LHCN-M2 (cell line): Measurements from ENCODE around the gene IL17C. TPM values are rescaled to one million over a fixed set of nuclear protein-coding genes. Genes with fewer than 3 reads are reported as not detected.

Source experiments
- DNase-seq: peaks from one replicate; pipeline ENCODE4 v3.0.0-alpha.2; 2012; ENCODE audit warnings: low read depth
- total RNA-seq: library from RNA; depleted of rRNA; stranded (reverse); fragments of >200 nt; gene quantifications from 2 replicates; pipeline ENCODE4 v1.2.3, GENCODE V29; 2014

Gene IL17C
- total RNA-seq, 1 experiment from 2014 or later, result not detected

DNA sequence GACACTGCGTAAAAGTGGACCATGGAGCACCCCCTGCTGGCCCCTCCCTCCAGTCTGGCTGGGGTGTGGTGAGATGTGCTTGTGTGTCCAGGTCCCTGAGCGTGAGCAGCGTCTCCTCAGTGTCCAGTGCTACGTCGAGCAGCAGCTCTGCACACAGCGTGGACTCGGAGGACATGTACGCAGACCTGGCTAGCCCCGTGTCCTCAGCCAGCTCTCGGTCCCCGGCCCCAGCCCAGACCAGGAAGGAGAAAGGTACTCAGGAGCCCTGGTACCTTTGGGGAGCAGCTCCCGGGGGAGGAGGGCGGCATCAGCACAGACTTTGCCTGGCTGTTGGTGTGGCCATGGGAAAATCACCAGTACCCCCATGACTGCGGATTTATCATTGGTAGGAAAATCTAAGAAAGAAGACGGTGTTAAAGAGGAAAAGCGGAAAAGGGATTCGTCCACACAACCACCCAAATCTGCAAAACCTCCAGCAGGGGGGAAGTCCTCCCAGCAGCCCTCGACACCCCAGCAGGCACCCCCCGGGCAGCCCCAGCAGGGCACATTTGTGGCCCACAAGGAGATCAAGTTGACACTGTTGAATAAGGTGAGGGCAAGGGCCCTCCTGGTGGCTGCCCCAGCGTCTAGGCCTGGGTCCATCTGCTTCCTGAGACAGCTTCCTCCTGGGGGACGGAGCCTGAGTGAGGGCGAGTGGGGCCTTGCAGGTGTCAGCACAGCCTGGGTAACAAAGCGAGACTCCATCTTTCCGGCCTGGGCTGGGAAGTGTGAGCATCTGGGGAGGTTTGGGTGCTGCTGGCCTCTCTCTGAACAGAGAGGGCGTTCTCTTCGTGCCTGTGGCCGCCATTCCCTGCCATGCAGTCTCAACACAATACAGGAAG lies 10.6 kb upstream of the IL17C start:
- no peak for DNase-seq

DNA sequence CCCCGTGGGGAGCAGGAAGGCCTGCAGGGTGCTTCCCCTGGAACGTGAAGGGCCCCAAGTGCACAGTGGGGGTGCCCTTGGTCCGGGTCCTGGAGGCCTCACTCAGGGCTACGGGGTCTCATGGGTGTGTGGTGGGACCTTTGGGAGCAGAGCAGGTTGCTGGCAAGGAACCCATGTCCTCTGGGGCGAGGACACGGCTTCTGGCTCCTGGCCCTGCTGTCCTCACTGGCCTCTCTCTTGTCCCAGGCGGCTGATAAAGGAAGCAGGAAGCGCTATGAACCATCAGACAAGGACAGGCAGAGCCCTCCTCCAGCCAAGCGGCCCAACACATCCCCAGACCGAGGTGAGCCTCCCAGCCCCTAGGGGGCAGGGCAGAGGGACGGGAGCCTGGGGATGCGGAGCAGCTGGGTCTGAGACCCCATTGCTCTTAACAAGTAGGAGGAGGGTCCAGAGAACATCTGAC lies 9.8 kb upstream of the IL17C start:
- no peak for DNase-seq

DNA sequence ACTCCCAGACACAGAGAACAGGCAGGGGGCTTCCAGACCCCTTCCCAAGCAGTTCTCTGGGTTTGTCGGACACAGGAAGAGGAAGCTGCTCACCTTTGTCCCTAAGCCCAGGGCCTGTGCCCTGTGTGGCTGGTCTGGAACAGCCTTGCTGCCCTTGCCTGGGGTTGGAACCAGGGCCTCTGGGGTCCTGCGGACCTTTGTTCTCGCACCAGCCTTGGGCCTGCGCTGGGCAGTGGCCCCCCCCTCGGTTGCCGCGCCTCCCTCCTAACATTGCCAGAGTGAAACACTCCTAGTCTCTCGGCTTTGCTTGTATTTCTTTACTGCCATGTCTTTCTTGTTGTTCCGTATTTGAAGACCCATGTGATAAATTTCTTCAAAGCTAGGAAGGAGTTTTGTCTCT lies 8.5 kb upstream of the IL17C start:
- no peak for DNase-seq

GRCh38 chr16:88630433-88630832 lies 7.9 kb upstream of the IL17C start:
- no peak for DNase-seq

DNA sequence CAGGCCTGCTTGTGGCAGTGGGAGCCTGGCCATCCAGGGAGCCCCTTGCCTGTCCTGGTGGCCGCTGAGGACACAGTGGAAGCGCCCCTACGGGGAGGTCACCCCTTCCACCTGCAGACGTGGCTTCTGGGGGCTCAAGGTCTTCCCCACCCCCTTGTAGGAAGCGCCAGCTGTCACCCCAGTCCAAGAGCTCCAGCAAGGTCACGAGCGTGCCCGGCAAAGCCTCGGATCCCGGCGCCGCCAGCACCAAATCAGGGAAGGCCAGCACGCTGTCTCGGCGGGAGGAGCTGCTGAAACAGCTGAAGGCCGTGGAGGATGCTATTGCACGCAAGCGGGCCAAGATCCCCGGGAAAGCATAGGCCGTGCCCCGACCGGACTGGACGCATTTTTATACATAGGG lies 7.4 kb upstream of the IL17C start:
- no peak for DNase-seq

- DNase-seq, result no peak
Observed at GRCh38 chr16:88631384-88631783, 7.0 kb upstream of the IL17C start.

- no peak for DNase-seq
Observed at GRCh38 chr16:88631920-88632586, 6.3 kb upstream of the IL17C start.

- DNase-seq, result no peak
Observed at GRCh38 chr16:88632587-88632930, 5.8 kb upstream of the IL17C start.

DNA sequence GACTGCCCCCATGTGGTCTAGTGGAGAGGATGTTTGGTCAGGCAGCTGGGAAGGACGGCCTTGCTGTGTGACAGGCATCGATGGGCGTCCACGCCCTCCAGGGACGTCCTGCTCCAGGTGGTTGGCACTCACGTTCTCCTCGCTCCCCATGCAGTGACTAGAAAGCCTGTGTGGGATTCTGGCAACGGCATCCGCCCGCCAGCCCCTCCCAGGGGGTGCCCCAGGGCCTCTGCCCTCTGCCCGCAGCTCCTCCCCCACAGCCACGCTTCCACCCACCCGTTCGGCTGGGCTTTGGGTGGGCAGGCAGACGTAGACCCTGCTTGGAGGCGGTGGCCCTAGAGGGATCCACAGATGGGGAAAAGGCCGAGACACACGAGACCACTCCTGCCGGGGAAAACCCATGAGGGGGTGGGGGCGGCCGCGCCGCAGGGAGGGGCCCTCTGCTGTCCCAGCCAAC lies 4.7 kb upstream of the IL17C start:
- peak; percentile 13 for DNase-seq

- no peak for DNase-seq
Observed at GRCh38 chr16:88634141-88634993, 4.0 kb upstream of the IL17C start.

DNA sequence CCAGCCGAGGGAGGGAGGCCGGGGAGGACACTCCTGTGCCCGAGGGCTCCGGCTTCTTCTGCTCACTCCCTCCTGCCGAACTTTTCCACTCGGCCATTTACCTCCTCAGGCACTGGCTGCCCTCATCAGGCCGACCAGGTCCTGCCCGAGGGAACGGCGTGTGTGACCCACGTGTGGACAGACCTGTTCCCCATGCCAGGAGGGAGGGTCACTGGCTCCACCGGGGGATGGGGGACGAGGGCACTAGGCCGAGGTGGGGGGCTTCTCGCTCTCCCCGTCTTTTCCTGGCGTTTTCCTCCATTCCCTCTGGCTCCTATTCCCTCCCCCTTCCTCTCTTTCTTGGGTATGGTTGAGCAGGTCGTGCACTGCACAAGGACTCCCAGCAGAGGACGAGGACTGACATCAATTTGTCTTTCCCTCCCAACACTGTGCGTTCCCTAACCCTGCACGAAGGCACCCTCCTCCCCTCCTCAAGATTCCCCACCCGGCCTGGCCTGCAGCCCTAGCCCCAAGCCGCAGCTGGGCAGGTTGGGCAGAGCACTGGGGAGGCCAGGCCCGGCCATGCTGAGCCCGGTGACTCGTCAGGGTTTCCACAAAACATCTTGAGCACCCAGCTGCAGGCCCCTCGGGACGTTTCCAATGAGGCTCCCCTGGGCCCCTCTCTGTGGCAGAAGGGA lies 3.2 kb upstream of the IL17C start:
- no peak for DNase-seq

- DNase-seq, result no peak
Observed at GRCh38 chr16:88635671-88636319, 2.6 kb upstream of the IL17C start.

DNA sequence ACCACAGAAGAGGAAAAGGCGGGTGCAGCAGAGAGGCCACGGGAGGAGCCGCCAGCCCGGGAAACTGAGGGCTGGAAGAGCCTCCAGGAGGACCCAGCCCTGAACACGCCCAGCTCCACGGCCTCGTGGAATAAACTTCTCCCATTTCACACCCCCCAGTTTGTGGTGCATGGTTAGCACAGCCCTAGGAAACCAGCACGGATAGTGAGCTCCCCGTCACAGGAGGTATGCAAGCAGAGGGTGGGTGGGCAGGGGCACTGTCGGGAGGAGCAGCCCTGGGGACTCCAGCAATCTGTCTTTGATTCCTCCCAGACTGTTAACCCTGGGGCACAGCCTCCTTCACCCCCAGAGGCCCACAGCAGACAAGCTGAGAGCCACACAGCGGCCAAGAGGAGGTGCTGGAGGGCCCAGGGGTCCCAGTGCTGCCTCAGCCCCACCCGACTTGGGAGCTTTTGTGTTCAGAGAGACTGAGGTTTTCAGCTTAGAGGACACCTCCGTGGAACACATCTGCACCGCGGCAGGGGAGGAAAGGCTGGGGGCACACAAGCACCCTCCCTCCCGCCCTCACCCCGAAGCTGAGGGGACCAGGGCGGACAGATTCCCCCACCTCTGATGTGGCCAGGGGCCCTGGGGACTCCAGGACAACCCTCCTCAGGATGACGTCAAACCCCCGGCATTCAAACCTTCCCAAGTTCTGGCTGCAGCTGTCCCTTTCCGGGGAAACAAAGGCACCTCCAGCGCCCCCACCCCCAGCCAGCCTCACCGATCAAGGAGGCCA lies 1.7 kb upstream of the IL17C start:
- no peak for DNase-seq

- no peak for DNase-seq
Observed at GRCh38 chr16:88639231-88640038, 1.1 kb downstream of the IL17C start.

- no peak for DNase-seq
Observed at GRCh38 chr16:88640039-88640495, 1.7 kb downstream of the IL17C start.

GRCh38 chr16:88640498-88641247 lies 2.3 kb downstream of the IL17C start:
- no peak for DNase-seq

- no peak for DNase-seq
Observed at GRCh38 chr16:88642881-88643643, 4.7 kb downstream of the IL17C start.

- DNase-seq, result no peak
Observed at GRCh38 chr16:88643644-88643932, 5.2 kb downstream of the IL17C start.
